DND-41 (cell line): ENCODE data around the gene KIR3DL3.

Experiments
- ATAC-seq: fragments of 200-7000 bp; cut with Tn5 transposase; 3 replicates; pipeline ENCODE4 v1.9.1; 2021; ENCODE audit warnings: low read depth; ENCODE audit not compliant: insufficient read depth
- DNase-seq: peaks from one replicate; pipeline ENCODE4 v3.0.0-alpha.2; 2020
- H2AFZ ChIP-seq: 2 replicates; pipeline ENCODE4 v1.6.0; 2012; ENCODE audit warnings: low read depth, low read length
- H3K27ac ChIP-seq: 2 replicates; pipeline ENCODE4 v1.5.1; 2012; ENCODE audit warnings: low read length, inconsistent platforms
- H3K27me3 ChIP-seq: fragments of 200-600 bp; sonication (generic); 2 replicates; pipeline ENCODE4 v1.6.0; 2012; ENCODE audit warnings: low read length, mild to moderate bottlenecking, inconsistent platforms; ENCODE audit not compliant: insufficient read depth, poor library complexity
- H3K36me3 ChIP-seq: 2 replicates; pipeline ENCODE4 v1.5.1; 2012; ENCODE audit warnings: low read length, inconsistent platforms; ENCODE audit not compliant: insufficient read depth
- H3K4me1 ChIP-seq: 2 replicates; pipeline ENCODE4 v1.5.1; 2012; ENCODE audit warnings: mild to moderate bottlenecking, low read length; ENCODE audit not compliant: insufficient read depth
- H3K4me2 ChIP-seq: 2 replicates; pipeline ENCODE4 v1.6.0; 2012; ENCODE audit warnings: mild to moderate bottlenecking, moderate library complexity, low read length, inconsistent platforms; ENCODE audit not compliant: insufficient read depth
- H3K4me3 ChIP-seq, 2 experiments: fragments of 200-600 bp in 1 of 2; shearing (Covaris generic) in 1 of 2; 2 replicates each; pipeline ENCODE4 v1.5.1; 2012 to 2016; ENCODE audit warnings: inconsistent platforms in 2 of 2, low read length in 2 of 2, mild to moderate bottlenecking in 2 of 2, low read depth in 1 of 2, moderate library complexity in 1 of 2
- H3K79me2 ChIP-seq: 2 replicates; pipeline ENCODE4 v1.6.0; 2012; ENCODE audit warnings: low read length, inconsistent platforms; ENCODE audit not compliant: insufficient read depth
- H3K9ac ChIP-seq: 2 replicates; pipeline ENCODE4 v1.6.0; 2012; ENCODE audit warnings: low read depth, mild to moderate bottlenecking, inconsistent platforms, low read length, moderate library complexity
- H3K9me3 ChIP-seq: 2 replicates; pipeline ENCODE4 v1.5.1; 2012; ENCODE audit warnings: low read length, moderate library complexity, mild to moderate bottlenecking, inconsistent platforms; ENCODE audit not compliant: insufficient read depth, severe bottlenecking
- H4K20me1 ChIP-seq: 2 replicates; pipeline ENCODE4 v1.6.0; 2012; ENCODE audit warnings: low read length; ENCODE audit not compliant: insufficient read depth
- EZH2 ChIP-seq: IDR thresholded peaks from 3 replicates; pipeline ENCODE4 v1.6.1; 2012; ENCODE audit warnings: borderline replicate concordance, low read depth, mild to moderate bottlenecking, moderate library complexity, low read length, inconsistent platforms; ENCODE audit not compliant: severe bottlenecking
- TF ChIP-seq, protein P1 (sequence below): IDR thresholded peaks from 2 replicates; pipeline ENCODE4 v1.5.1; 2012; ENCODE audit warnings: borderline replicate concordance, low read length, moderate library complexity, mild to moderate bottlenecking; ENCODE audit not compliant: poor library complexity, severe bottlenecking; ENCODE audit errors: extremely low read depth

Gene KIR3DL3

DNA sequence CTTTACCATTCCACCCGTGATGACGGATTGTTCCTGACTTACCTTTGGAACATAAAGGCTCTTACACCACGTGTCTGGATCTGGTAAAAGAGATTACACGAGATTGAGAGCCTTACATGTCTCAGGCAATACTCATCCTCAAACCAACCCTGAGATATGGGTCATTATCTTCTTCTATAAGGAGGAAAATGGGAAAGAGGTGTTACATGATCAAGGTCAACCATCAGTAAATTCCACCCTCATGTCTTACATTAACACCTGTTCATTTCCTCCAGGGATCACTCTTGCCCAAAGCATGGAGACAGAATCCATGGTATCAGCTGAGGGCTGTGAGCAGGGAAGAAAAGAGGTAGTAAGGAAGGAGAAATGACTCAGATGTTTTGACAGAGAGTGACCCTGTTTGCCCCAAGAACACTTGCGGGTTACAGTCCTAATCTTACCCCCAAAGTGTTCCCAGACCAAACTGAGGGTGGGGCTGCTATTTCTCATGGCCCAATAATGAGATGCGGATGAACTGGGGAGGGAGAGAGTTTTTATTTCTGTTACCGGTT lies 41.9 kb upstream of the KIR3DL3 start:
- no peak for ATAC-seq

DNA sequence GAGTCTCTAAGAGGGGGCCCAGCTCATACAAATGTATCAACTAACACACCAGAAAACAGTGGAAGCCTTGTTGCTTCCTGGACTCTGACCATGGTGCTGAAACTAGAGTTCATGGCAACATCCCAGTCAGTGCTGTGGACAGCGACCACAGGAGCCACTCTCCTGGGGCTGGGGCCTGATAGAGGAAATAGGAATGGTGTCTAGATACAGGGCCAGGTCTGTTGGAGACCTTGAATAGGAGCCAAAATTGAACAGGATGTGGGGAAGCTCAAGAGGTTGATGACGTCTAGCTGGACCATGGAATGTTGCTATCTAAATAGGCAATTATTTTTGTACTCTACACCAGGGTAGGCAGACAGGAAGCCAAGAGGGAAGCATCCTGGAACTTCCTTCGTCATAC lies 39.7 kb upstream of the KIR3DL3 start:
- Histone ChIP-seq H3K4me1 (no peaks in the 10 kb centered on the region), H3K27me3 (no peaks in the 10 kb centered on the region), H3K4me3 (no peak overlapping the region), H3K9me3 (no peaks in the 10 kb centered on the region), H3K9ac (no peak overlapping the region), H3K36me3 (no peaks in the 10 kb centered on the region), H3K79me2 (no peaks in the 10 kb centered on the region), H4K20me1 (no peaks in the 10 kb centered on the region), H2AFZ (no peak overlapping the region), H3K4me2 (no peak overlapping the region), H3K27ac (no peak overlapping the region)
- no peak for TF ChIP-seq EZH2
- TF ChIP-seq, protein P1, sequence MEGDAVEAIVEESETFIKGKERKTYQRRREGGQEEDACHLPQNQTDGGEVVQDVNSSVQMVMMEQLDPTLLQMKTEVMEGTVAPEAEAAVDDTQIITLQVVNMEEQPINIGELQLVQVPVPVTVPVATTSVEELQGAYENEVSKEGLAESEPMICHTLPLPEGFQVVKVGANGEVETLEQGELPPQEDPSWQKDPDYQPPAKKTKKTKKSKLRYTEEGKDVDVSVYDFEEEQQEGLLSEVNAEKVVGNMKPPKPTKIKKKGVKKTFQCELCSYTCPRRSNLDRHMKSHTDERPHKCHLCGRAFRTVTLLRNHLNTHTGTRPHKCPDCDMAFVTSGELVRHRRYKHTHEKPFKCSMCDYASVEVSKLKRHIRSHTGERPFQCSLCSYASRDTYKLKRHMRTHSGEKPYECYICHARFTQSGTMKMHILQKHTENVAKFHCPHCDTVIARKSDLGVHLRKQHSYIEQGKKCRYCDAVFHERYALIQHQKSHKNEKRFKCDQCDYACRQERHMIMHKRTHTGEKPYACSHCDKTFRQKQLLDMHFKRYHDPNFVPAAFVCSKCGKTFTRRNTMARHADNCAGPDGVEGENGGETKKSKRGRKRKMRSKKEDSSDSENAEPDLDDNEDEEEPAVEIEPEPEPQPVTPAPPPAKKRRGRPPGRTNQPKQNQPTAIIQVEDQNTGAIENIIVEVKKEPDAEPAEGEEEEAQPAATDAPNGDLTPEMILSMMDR = no peak
- ATAC-seq (peak; percentile 87), DNase-seq (peak; percentile 78)

More for the DNA sequence above, 41.9 kb upstream of the KIR3DL3 start:
- TF ChIP-seq EZH2 = no peak
- TF ChIP-seq, protein P1 = no peak
- H3K79me2 ChIP-seq = no peaks in the 10 kb centered on the region
- H3K27ac ChIP-seq = no peak overlapping the region
- no peaks in the 10 kb centered on the region for H3K4me1 ChIP-seq
- no peak overlapping the region for H3K9ac ChIP-seq
- H3K9me3 ChIP-seq = no peaks in the 10 kb centered on the region
- no peak overlapping the region for H3K4me3 ChIP-seq
- DNase-seq = no peak
- H2AFZ ChIP-seq = no peak overlapping the region
- H3K36me3 ChIP-seq = no peaks in the 10 kb centered on the region
- no peaks in the 10 kb centered on the region for H3K27me3 ChIP-seq
- no peak overlapping the region for H3K4me2 ChIP-seq
- no peaks in the 10 kb centered on the region for H4K20me1 ChIP-seq

DNA sequence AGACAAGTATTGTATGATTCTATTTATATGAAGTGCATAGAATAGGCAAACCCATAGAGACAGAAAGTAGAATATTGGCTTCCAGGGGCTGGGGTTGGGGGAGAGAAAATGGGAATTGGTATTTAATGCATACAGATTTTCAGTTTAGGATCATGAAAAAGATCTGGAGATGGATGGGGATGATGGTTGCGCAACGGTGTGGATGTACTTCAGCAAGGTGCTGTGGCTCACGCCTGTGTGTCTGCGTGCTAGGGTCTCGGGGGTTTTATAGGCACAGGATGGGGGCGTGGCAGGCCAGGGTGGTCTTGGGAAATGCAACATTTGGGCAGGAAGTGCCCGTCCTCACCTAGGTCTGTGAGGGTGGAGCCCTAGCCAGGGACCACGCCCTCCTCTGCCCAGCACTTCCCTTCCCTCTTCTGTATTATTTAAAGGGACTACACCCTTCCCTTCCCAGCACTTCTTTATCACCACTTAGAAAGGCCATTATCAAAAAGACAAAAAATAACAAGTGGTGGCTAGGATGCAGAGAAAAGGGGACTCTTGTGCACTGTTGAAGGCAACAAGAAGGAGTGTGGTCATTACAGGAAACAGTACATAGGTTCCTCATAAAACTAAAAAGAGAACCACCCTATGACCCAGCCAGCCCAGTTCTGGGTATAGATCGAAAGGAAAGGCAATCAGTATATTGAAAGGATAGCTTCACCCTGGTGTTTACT lies 32.5 kb upstream of the KIR3DL3 start:
- ATAC-seq = no peak
- DNase-seq = no peak
- TF ChIP-seq, protein P1 = no peak
- no peak for TF ChIP-seq EZH2
- Histone ChIP-seq H3K27ac (no peak overlapping the region), H4K20me1 (no peaks in the 10 kb centered on the region; the same call in 1 of the 2 replicates), H3K9ac (no peak overlapping the region), H3K4me3 (no peak overlapping the region), H3K4me2 (no peak overlapping the region), H3K4me1 (no peaks in the 10 kb centered on the region), H3K79me2 (no peaks in the 10 kb centered on the region), H3K27me3 (no peaks in the 10 kb centered on the region), H2AFZ (no peak overlapping the region), H3K36me3 (no peaks in the 10 kb centered on the region), H3K9me3 (no peaks in the 10 kb centered on the region)

DNA sequence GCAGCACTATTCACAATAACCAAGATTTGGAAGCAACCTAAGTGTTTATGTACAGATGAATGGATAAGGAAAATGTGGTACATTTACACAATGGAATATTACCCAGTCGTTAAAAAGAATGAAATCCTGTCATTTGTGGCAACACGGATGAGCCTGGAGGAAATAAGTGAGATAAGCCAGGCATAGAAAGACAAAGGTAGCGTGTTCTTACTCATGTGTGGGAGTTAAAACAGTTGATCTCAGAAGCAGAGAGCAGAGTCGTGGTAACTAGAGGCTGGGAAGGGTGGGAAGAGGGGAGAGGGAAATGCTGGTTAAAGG lies 32.0 kb upstream of the KIR3DL3 start:
- no peak overlapping the region for H2AFZ ChIP-seq
- TF ChIP-seq EZH2 = no peak
- TF ChIP-seq, protein P1 = no peak
- ATAC-seq (no peak), DNase-seq (no peak)
- no peaks in the 10 kb centered on the region for H3K36me3 ChIP-seq
- H3K4me1 ChIP-seq = no peaks in the 10 kb centered on the region
- H3K4me3 ChIP-seq = no peak overlapping the region
- no peak overlapping the region for H3K9ac ChIP-seq
- no peaks in the 10 kb centered on the region; the same call in 1 of the 2 replicates for H4K20me1 ChIP-seq
- H3K4me2 ChIP-seq = no peak overlapping the region
- no peaks in the 10 kb centered on the region for H3K9me3 ChIP-seq
- no peaks in the 10 kb centered on the region for H3K27me3 ChIP-seq
- no peaks in the 10 kb centered on the region for H3K79me2 ChIP-seq
- H3K27ac ChIP-seq = no peak overlapping the region
